ENCODE measurements around the gene GSTT2B.
"Not testable (repeated sequence)": the region's sequence is repeated elsewhere in the genome, so short reads cannot be mapped to it uniquely, and the experiment has no call there.

GSTT2B gene

DNA sequence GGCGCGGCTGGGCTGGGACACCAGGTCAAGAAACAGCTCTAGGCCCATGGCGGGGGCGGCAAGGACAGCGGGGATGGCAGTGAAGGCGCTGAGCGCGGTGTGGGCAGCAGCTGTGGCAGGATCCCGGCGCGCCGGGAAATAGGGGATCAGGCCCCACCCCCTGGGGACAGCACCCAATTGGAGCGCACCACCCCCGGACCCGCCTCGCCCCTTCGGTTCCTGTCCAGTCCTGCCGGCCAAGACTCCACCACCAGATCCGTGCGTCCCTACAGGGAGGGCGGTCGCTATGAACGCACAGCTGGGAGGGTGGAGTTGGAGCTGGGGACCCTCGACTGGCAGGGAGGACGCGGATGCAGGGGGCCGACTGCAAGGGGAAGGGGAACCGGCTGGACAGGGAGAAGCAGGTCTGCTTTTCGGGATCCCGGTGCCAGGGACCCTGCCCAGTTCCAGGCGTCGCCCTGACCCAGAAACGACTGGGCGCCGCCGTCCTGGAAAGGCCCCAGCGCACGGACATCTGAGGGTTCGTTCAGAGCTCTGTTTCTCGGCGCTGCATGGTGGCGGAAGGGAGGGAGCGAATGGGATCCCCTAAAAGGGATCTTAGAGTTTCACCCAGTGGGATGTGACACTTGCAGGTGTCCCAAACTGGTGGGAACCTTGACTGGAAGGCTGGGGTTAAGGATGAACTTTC lies at the start of gene GSTT2B:
Gene GSTT2B (minus strand): TSS at position 112 of the 688 bp plus-strand sequence. CDS start 64 bp downstream, at position 48.
- not testable (repeated sequence) for DNase-seq

- DNase-seq, result no peak
Measured at GRCh38 chr22:24010018-24010391, 49.0 kb upstream of the GSTT2B start.

DNA sequence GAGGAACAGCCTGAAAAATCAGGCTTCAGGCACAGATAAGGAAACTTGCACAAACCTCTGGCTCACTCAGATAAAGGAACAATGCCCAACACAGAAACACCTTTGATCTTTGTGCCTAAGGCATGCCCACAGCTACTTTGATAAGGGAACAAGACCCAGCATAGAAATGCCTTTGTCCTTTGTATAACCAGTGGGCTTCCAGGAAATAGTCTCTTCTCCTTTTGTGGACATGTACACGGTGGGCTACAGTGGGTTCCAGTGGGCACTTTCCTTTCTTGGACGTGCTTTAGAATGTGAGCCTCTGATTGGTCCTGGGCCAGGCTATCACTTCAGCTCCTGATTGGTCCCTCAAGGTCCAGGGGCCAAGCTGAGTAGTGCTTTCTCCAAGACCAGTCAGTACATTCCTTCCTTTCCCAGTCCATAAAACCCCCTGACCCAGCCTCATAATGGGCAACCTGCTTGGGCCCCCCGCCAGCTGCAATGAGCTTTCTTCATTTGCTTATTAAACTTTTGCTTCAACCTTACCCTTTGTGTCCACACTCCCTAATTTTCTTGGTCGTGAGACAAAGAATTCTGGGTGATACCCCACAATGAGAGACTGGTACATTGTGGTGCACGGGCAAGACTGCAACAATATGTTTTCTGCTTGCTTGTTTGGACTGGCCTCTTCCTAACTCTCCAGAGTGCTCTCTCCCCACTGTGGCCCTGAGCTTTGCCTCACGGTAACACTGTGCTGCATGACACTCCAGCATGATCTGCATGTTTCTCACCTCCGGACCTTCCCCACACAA lies 48.4 kb upstream of the GSTT2B start:
- no peak for DNase-seq

GRCh38 chr22:24008381-24009226 lies 47.6 kb upstream of the GSTT2B start:
- no peak for DNase-seq

DNA sequence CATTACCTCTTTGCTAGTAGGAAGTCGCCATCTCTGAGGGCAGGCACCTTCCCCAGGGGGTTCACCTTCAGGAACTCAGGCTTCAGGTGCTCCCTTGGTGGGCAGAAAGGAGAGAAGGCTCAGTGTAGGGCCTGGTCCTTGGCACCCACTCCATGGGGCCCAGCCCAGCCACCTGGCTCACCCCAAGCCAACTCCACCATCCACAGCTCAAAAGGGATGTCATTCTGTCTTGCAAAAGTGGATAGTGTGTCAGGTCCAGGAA lies 47.0 kb upstream of the GSTT2B start:
- DNase-seq, result no peak

GRCh38 chr22:24007253-24008021 lies 46.4 kb upstream of the GSTT2B start:
- DNase-seq, result no peak

DNA sequence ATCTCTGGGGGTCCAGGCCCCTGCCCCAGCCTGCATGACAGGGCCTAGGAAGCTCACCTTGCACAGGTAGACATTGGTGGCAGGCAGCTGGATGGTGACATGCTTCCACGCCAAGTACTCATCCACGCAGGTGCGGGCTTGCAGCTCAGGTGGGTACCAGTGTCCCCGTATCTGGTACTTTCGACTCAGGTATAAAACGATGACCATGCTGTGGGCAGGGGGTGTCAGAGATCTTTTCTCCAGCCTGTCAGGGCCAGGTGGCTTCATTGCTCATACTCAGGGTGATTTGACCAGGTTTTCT lies 45.9 kb upstream of the GSTT2B start:
- DNase-seq, result no peak

DNA sequence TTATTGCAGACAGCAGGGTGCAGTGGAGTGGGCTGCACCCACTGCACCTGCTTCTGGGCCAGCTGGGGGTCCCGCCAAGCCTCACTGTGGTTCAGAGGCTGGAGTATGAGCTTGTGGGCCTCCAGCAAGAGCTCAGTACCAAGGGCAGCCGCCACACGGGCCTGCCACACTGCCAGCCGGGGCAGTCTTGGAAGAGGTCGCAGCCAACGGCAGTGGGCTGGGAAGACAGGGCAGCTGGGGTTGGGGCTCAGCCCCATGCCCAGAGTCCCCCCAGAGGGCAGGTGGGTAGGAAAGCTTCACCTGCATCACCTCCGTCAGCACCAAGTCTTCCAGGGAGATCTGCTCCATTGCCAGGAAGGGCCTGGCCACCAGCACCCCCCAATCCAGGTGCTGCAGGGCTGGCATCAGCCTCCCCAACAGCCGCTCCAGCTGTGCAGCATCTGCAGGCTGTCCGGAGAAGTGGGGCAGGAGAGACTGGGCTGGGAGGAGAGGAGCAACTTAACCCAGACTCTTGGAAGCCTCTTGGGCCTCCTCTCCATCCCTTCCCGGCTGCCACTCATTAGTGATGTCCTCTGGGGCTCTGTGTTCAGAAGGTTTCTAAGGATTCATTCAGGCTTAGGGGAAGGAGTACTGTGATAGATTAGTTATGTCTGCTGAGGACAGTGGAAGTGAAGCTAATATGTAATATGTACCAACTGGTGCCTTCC lies 45.4 kb upstream of the GSTT2B start:
- DNase-seq, result no peak

- DNase-seq, result no peak
Measured at GRCh38 chr22:24005201-24005600, 44.2 kb upstream of the GSTT2B start, which contains the start of gene GSTT4. Gene GSTT4 (minus strand): TSS chr22:24005453. CDS start chr22:24005356, 97 bp downstream.

GRCh38 chr22:24003887-24004286 lies 42.9 kb upstream of the GSTT2B start:
- no peak for DNase-seq

DNA sequence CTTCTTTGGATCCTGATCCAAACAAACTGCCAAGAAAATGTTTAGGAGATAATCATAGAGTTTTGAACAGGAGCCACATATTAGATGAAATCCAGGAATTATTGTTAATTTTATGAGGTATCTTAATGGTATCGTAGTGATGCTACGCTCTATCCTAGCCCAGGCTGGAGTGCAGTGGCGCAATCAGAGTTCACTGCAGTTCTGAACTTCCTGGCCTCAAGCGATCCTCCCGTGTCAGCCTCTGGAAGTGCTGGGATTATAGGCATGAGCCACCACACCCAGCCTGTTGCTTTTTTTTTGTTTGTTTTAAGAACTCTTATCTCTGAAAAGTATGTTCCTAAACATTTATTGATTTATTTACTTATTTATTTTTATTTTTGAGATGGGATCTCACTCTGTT lies 41.9 kb upstream of the GSTT2B start:
- no peak for DNase-seq

- no peak for DNase-seq
Measured at GRCh38 chr22:24002272-24002671, 41.3 kb upstream of the GSTT2B start.

DNA sequence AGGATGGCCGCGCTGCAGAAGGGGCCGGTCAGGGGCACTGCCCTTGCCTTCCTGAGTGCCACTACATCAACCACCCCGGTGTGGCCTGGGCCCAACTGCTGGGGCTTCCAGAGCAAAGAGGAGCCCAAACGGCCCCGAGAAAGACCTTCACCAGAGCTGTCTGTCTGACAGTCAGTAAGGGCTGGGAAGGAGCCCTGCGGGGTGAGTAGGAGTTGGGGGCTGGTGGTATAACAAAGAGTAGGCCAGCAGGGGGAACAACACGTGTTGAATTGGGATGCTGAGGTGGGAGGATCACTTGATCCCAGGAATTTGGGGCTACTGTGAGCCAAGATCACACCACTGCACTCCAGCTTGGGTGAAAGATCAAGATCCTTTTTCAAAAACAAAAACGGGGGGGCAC lies 40.3 kb upstream of the GSTT2B start:
- DNase-seq, result no peak

DNA sequence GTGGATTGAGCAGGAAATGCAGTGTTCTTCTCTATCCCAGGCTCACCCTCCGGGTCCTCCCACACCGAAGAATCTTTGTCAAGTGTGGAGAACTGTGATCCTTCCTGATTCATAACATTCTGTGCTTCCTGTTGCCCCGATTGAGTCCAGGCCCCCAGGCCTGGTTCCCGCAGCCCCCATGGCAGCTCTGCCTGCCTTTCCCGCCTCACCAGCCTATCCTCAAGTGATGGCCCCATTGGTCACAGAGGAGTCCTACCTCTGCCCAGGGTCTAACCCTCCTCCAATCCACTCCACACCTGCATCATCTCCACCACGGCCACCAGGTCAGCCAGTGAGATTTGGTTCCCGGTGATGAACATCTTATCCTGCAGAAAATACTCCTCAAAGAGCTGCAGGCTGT lies 38.8 kb upstream of the GSTT2B start:
- DNase-seq, result not testable (repeated sequence)

GRCh38 chr22:23997092-23997491 lies 36.1 kb upstream of the GSTT2B start:
- DNase-seq, result no peak

GRCh38 chr22:23993581-23994177 lies 32.7 kb upstream of the GSTT2B start:
- DNase-seq, result not testable (repeated sequence)

DNA sequence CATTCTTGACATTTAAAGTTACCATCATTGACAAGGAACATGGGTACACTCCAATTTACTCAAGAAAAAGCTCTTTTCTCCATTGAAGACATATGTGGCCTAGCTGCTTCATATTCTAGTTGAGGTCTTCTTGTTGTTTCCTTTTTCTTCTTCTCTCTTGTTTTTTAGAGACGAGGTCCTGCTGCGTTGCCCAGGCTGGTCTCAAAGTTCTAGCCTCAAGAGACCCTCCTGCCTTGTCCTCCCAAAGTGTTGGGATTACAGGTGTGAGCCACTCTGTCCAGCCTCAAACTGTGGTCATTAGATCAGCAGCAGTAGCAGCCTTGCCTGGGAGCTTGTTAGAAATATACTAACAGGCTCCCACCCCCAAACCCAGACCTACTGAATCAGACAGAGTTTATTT lies 32.1 kb upstream of the GSTT2B start:
- not testable (repeated sequence) for DNase-seq

- not testable (repeated sequence) for DNase-seq
Measured at GRCh38 chr22:23989583-23990244, 28.7 kb upstream of the GSTT2B start.

DNA sequence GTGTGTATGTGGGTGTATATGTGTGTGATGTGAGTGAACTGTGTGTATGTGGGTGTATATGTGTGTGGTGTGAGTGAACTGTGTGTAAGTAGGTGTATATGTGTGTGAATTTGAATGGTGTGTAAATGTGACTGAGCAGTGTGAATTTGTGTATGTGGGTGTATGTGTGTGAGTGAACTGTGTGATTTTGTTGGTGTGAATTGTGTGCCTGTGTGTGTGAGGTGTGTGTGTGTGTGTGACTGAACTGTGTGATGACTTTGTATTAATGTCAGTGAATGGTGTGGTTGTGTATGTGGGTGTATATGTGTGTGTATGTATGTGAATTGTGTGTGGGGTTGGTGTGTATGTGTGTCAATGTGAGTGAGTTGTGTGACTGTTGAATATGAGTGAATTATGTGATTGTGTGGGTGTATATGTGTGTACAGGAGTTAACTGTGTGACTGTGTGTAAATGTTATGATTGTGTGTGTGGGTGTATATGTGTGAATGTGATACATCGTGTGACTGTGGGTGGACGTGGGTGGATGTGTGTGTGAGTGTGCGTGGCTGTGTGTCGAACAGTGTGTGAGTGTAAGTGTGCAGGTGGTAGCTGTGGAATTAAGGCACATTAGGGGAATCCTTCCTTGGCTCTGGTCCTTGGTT lies 25.7 kb upstream of the GSTT2B start:
- DNase-seq, result not testable (repeated sequence)

DNA sequence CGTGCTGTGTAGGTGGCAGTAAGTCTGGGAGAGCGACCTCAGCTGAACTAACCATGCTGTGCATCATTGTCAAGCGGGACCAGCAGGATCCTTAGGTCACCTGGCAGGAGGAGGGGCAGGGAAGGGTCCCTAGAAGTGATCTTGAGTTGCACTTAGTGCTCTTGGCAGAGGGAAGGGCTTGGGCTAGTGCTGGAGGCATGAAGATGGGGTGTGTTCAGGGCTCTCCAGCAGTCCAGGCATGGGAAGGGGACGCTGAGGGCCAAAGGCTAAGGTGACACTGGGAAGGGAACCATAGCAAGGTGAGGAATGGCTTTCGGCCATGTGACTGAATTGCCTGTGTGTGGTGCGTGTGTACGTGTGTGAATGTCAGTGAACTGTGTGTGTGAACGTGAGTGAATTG lies 25.1 kb upstream of the GSTT2B start:
- DNase-seq, result not testable (repeated sequence)

DNA sequence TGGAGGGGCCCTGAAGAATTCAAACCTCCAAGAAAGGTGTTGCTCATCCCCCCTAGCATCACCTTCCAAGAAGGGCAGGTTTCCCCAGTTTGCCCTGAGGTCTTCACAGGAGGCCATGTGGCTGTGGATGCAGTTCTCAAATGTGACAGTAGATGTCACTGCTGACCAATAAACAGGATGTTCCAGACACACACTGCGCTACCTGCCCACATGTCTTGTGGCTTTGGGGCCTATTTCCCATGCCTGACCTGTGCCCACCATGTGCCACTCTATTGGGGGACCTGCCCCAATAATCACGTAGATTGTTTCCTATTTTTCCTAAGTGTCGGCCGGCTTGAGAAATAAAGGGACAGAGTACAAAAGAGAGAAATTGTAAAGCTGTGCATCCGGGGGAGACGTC lies 23.4 kb upstream of the GSTT2B start:
- DNase-seq, result no peak

All from NCI-H187 treated with DMSO at 0.1 percent for 48 hours (cell line).